HepG2 (cell line): ENCODE data around the gene ESAM. TPM values are rescaled to one million over a fixed set of nuclear protein-coding genes. Genes with fewer than 3 reads are reported as not detected.

Experiments
- ARNT2 ChIP-seq: sonication (generic); formaldehyde crosslinking; IDR thresholded peaks from 2 replicates; pipeline ENCODE4 v1.8.0; 2022; ENCODE audit warnings: mild to moderate bottlenecking, low read depth, missing genetic modification reagents, moderate library complexity
- FOXJ3 ChIP-seq: sonication (generic); formaldehyde crosslinking; IDR thresholded peaks from 2 replicates; pipeline ENCODE4 v1.4.0; 2020; ENCODE audit warnings: missing genetic modification reagents, mild to moderate bottlenecking, borderline replicate concordance
- HHEX ChIP-seq: IDR thresholded peaks from 2 replicates; pipeline ENCODE4 v1.6.1; 2016; ENCODE audit warnings: control low read depth
- HNF4A ChIP-seq: sonication (generic); formaldehyde crosslinking; IDR thresholded peaks from 2 replicates; pipeline ENCODE4 v1.4.0; 2020; ENCODE audit warnings: missing genetic modification reagents
- HNF4G ChIP-seq, 2 experiments: sonication (generic) in 1 of 2; formaldehyde crosslinking in 1 of 2; IDR thresholded peaks; 2 replicates each; pipeline versions ENCODE4 v1.4.0 to v1.6.1; 2011 to 2020; ENCODE audit warnings: borderline replicate concordance in 2 of 2, low read depth in 2 of 2, mild to moderate bottlenecking in 2 of 2, low read length in 1 of 2, missing genetic modification reagents in 1 of 2, moderate library complexity in 1 of 2
- MXD4 ChIP-seq: IDR thresholded peaks from 2 replicates; pipeline ENCODE4 v1.6.1; 2016; ENCODE audit warnings: mild to moderate bottlenecking, missing biosample characterization, missing genetic modification reagents
- PAX8 ChIP-seq: sonication (generic); formaldehyde crosslinking; IDR thresholded peaks from 2 replicates; pipeline ENCODE4 v1.8.0; 2022; ENCODE audit warnings: mild to moderate bottlenecking, missing genetic modification reagents, borderline replicate concordance
- RARG ChIP-seq: sonication (generic); formaldehyde crosslinking; IDR thresholded peaks from 2 replicates; pipeline ENCODE4 v1.4.0; 2020; ENCODE audit warnings: low read depth, mild to moderate bottlenecking, missing genetic modification reagents
- SRY ChIP-seq: sonication (generic); formaldehyde crosslinking; IDR thresholded peaks from 2 replicates; pipeline ENCODE4 v1.8.0; 2022; ENCODE audit warnings: mild to moderate bottlenecking, missing genetic modification reagents
- ZFP36L2 ChIP-seq: sonication (generic); formaldehyde crosslinking; IDR thresholded peaks from 2 replicates; pipeline ENCODE4 v1.4.0; 2020; ENCODE audit warnings: missing genetic modification reagents
- ZNF232 ChIP-seq: sonication (generic); formaldehyde crosslinking; IDR thresholded peaks from 2 replicates; pipeline ENCODE4 v1.4.0; 2020; ENCODE audit warnings: missing genetic modification reagents, borderline replicate concordance
- ZNF430 ChIP-seq: sonication (generic); formaldehyde crosslinking; IDR thresholded peaks from 2 replicates; pipeline ENCODE4 v1.9.0; 2021; ENCODE audit warnings: mild to moderate bottlenecking, missing genetic modification reagents
- ZNF773 ChIP-seq: sonication (generic); formaldehyde crosslinking; IDR thresholded peaks from 2 replicates; pipeline ENCODE4 v1.4.0; 2020; ENCODE audit warnings: missing genetic modification reagents, borderline replicate concordance
- polyA plus RNA-seq, 8 experiments: library from polyadenylated mRNA; depleted of rRNA in 3 of 8; stranded (reverse) in 7 of 8; unstranded in 1 of 8; fragments of >200 nt; fragmentation: Illumina TruSeq in 4 of 8; extraction: Trizol in 4 of 8; gene quantifications; 2 replicates each; pipeline versions ENCODE4 v1.2.1 to v1.2.3, GENCODE V29; 2011 to 2016; ENCODE audit warnings: low read depth in 4 of 8, missing spikeins in 1 of 8, mixed read lengths in 1 of 8; ENCODE audit not compliant: insufficient read depth in 1 of 8
- total RNA-seq, 5 experiments: library from RNA; depleted of rRNA; stranded (reverse); fragments of >200 nt; fragmentation: Illumina TruSeq; extraction: Trizol; gene quantifications; 2 replicates each; pipeline ENCODE4 v1.2.3, GENCODE V29; 2016; ENCODE audit warnings: low read depth in 1 of 5
- TF ChIP-seq, protein P1 (sequence below): sonication (generic); formaldehyde crosslinking; IDR thresholded peaks from 2 replicates; pipeline ENCODE4 v1.8.0; 2022; ENCODE audit warnings: mild to moderate bottlenecking, missing genetic modification reagents, moderate library complexity
- TF ChIP-seq, protein P2 (sequence below): sonication (generic); formaldehyde crosslinking; IDR thresholded peaks from 2 replicates; pipeline ENCODE4 v1.4.0; 2020; ENCODE audit warnings: missing genetic modification reagents
- TF ChIP-seq, protein P3 (sequence below): IDR thresholded peaks from 2 replicates; pipeline ENCODE4 v1.6.1; 2016; ENCODE audit warnings: low read depth, missing genetic modification reagents, missing compliant biosample characterization
- TF ChIP-seq, protein P4 (sequence below): sonication (generic); formaldehyde crosslinking; IDR thresholded peaks from 2 replicates; pipeline ENCODE4 v1.5.0; 2020; ENCODE audit warnings: missing genetic modification reagents

The ESAM gene
- total and polyA plus RNA-seq, 2 of the 13 experiments (the other 11 are each of a cell fraction or from before 2014, with no cell fraction given), result 1.2 to 6.8 TPM

DNA sequence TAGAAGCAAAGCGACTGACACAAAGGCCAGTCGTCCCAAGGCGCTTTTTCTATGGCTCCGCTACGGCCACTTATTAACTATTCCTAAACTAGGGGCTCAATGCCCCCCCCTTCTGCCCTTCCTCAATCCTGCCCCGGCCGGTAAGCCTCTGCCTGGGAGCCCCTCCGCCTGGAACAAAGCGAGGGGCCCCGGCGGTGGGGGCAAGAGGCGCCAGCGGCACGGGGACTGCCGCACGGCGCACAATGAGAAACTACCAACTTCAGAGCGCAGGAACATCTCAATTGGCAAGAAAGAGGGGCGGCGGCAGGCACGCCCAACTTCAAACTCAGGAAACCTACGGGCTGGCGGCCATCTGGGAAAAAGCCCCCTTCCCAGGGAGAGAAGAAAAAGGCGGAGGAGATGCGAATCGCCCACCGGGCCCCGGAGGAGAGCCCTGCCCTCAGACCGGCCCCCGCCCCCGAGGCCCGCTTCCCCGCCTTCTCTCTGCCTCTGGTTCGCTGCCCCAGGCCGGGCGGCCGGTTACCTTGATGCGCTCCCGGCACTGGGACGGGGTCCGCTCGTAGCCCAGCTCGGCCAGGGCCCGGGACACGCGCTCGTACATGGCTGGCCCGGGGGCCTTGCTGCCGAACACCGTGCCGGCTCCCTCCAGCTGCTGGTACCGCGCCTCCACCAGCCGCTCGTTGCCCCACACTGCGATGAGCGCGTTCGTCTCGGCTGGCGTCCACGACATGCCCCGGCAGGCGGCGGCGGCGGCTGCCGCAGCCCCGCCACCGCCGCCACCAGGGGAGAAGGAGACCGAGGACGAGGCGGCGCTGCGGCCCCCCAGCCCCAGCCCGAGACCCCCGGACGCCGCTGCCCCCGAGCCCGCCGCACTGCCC is 37.5 kb upstream of the ESAM start (continued):
- no peak for TF ChIP-seq ZFP36L2 (CRISPR knock-in tag)
- no peak for TF ChIP-seq ARNT2 (CRISPR knock-in tag)
- TF ChIP-seq PAX8 (CRISPR knock-in tag), result no peak
- no peak for TF ChIP-seq HNF4G (IDR thresholded peaks at IDR 0.05; ENCODE audit: borderline replicate concordance, low read depth, low read length)
- no peak for TF ChIP-seq HNF4G (CRISPR knock-in tag; IDR thresholded peaks at IDR 0.05; ENCODE audit: borderline replicate concordance, low read depth)
- TF ChIP-seq FOXJ3, result no peak
- TF ChIP-seq HHEX, result no peak
- peak; percentile 65; the same call in 1 of the 2 replicates for TF ChIP-seq ZNF773 (CRISPR knock-in tag)
- no peak for TF ChIP-seq ZNF430 (CRISPR knock-in tag)
- TF ChIP-seq, protein P1, sequence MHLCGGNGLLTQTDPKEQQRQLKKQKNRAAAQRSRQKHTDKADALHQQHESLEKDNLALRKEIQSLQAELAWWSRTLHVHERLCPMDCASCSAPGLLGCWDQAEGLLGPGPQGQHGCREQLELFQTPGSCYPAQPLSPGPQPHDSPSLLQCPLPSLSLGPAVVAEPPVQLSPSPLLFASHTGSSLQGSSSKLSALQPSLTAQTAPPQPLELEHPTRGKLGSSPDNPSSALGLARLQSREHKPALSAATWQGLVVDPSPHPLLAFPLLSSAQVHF (CRISPR knock-in tag), result 0 out of 2 replicates have a peak, but pooled peaks have one; percentile 52
- TF ChIP-seq, protein P2, sequence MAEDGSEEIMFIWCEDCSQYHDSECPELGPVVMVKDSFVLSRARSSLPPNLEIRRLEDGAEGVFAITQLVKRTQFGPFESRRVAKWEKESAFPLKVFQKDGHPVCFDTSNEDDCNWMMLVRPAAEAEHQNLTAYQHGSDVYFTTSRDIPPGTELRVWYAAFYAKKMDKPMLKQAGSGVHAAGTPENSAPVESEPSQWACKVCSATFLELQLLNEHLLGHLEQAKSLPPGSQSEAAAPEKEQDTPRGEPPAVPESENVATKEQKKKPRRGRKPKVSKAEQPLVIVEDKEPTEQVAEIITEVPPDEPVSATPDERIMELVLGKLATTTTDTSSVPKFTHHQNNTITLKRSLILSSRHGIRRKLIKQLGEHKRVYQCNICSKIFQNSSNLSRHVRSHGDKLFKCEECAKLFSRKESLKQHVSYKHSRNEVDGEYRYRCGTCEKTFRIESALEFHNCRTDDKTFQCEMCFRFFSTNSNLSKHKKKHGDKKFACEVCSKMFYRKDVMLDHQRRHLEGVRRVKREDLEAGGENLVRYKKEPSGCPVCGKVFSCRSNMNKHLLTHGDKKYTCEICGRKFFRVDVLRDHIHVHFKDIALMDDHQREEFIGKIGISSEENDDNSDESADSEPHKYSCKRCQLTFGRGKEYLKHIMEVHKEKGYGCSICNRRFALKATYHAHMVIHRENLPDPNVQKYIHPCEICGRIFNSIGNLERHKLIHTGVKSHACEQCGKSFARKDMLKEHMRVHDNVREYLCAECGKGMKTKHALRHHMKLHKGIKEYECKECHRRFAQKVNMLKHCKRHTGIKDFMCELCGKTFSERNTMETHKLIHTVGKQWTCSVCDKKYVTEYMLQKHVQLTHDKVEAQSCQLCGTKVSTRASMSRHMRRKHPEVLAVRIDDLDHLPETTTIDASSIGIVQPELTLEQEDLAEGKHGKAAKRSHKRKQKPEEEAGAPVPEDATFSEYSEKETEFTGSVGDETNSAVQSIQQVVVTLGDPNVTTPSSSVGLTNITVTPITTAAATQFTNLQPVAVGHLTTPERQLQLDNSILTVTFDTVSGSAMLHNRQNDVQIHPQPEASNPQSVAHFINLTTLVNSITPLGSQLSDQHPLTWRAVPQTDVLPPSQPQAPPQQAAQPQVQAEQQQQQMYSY (CRISPR knock-in tag), result peak; percentile 38; the same call in 1 of the 2 replicates
- TF ChIP-seq, protein P3, sequence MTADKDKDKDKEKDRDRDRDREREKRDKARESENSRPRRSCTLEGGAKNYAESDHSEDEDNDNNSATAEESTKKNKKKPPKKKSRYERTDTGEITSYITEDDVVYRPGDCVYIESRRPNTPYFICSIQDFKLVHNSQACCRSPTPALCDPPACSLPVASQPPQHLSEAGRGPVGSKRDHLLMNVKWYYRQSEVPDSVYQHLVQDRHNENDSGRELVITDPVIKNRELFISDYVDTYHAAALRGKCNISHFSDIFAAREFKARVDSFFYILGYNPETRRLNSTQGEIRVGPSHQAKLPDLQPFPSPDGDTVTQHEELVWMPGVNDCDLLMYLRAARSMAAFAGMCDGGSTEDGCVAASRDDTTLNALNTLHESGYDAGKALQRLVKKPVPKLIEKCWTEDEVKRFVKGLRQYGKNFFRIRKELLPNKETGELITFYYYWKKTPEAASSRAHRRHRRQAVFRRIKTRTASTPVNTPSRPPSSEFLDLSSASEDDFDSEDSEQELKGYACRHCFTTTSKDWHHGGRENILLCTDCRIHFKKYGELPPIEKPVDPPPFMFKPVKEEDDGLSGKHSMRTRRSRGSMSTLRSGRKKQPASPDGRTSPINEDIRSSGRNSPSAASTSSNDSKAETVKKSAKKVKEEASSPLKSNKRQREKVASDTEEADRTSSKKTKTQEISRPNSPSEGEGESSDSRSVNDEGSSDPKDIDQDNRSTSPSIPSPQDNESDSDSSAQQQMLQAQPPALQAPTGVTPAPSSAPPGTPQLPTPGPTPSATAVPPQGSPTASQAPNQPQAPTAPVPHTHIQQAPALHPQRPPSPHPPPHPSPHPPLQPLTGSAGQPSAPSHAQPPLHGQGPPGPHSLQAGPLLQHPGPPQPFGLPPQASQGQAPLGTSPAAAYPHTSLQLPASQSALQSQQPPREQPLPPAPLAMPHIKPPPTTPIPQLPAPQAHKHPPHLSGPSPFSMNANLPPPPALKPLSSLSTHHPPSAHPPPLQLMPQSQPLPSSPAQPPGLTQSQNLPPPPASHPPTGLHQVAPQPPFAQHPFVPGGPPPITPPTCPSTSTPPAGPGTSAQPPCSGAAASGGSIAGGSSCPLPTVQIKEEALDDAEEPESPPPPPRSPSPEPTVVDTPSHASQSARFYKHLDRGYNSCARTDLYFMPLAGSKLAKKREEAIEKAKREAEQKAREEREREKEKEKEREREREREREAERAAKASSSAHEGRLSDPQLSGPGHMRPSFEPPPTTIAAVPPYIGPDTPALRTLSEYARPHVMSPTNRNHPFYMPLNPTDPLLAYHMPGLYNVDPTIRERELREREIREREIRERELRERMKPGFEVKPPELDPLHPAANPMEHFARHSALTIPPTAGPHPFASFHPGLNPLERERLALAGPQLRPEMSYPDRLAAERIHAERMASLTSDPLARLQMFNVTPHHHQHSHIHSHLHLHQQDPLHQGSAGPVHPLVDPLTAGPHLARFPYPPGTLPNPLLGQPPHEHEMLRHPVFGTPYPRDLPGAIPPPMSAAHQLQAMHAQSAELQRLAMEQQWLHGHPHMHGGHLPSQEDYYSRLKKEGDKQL, result no peak
- TF ChIP-seq ZNF232, result peak; percentile 56; the same call in 1 of the 2 replicates
- TF ChIP-seq, protein P4, sequence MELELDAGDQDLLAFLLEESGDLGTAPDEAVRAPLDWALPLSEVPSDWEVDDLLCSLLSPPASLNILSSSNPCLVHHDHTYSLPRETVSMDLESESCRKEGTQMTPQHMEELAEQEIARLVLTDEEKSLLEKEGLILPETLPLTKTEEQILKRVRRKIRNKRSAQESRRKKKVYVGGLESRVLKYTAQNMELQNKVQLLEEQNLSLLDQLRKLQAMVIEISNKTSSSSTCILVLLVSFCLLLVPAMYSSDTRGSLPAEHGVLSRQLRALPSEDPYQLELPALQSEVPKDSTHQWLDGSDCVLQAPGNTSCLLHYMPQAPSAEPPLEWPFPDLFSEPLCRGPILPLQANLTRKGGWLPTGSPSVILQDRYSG (CRISPR knock-in tag), result peak; percentile 70; the same call in 1 of the 2 replicates
- no peak for TF ChIP-seq HNF4A (CRISPR knock-in tag)
- no peak for TF ChIP-seq RARG (CRISPR knock-in tag)
- TF ChIP-seq SRY (CRISPR knock-in tag), result peak; percentile 5
- peak; percentile 20; the same call in 1 of the 2 replicates for TF ChIP-seq MXD4
